ENCODE measurements around the gene HBEGF.

The HBEGF gene

GRCh38 chr5:140346348-140347221 is at the start of gene HBEGF:
HBEGF (minus strand) TSS chr5:140346603; CDS start chr5:140346328, 275 bp downstream.
- TF ChIP-seq, protein P1, sequence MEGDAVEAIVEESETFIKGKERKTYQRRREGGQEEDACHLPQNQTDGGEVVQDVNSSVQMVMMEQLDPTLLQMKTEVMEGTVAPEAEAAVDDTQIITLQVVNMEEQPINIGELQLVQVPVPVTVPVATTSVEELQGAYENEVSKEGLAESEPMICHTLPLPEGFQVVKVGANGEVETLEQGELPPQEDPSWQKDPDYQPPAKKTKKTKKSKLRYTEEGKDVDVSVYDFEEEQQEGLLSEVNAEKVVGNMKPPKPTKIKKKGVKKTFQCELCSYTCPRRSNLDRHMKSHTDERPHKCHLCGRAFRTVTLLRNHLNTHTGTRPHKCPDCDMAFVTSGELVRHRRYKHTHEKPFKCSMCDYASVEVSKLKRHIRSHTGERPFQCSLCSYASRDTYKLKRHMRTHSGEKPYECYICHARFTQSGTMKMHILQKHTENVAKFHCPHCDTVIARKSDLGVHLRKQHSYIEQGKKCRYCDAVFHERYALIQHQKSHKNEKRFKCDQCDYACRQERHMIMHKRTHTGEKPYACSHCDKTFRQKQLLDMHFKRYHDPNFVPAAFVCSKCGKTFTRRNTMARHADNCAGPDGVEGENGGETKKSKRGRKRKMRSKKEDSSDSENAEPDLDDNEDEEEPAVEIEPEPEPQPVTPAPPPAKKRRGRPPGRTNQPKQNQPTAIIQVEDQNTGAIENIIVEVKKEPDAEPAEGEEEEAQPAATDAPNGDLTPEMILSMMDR (conservative IDR thresholded peaks at IDR 0.05; ENCODE audit: low read length): peak; percentile 38
- peak; percentile 51 for DNase-seq (ENCODE audit: low read depth)
- H3K4me3 ChIP-seq (ENCODE audit: low read length): peak within 1 kb of the TSS; percentile 74

DNA sequence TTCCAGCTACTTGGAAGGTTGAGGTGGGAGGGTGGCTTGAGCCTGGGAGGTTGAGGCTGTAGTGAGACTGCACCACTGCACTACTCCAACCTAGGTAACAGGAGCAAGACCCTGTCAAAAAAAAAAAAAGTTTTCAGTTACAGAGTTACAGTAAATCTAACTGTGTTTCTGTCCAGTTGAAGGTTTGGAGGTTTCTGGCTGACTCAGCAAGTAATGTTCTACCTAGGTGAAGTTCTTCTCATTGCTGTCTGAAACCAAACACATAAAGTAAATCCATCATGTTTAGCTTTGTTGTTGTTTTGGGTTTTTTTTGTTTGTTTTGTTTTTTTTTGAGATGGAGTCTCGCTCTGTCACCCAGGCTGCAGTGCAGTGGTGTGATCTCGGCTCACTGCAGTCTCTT is 47.3 kb upstream of the HBEGF start:
- DNase-seq (ENCODE audit: low read depth): no peak
- no peak overlapping the region for H3K4me3 ChIP-seq (ENCODE audit: low read length)
- TF ChIP-seq, protein P1 (conservative IDR thresholded peaks at IDR 0.05; ENCODE audit: low read length): no peak

GRCh38 chr5:140391732-140392131 is 45.3 kb upstream of the HBEGF start:
- H3K4me3 ChIP-seq (ENCODE audit: low read length): no peak overlapping the region
- no peak for DNase-seq (ENCODE audit: low read depth)
- TF ChIP-seq, protein P1 (conservative IDR thresholded peaks at IDR 0.05; ENCODE audit: low read length): no peak

DNA sequence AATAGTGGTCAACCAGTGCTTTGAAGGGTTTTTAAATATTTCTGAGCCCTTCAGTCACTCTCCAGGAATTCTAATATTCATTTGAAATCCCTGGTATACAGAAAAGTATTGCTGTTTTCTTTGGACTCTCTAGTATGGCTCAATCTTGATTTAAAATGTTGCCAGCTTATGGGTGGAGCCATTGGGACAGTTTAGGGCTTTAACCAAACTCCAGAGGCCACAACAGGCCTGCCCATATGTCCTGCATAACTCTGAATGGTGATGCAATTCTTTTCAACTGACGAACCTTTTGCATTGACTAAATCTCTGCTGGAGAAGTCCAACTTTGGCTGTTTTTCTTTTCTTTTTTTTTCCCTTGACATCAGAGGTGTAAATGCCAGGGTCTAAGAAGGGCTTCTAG is 44.9 kb upstream of the HBEGF start:
- H3K4me3 ChIP-seq (ENCODE audit: low read length): no peak overlapping the region
- TF ChIP-seq, protein P1 (conservative IDR thresholded peaks at IDR 0.05; ENCODE audit: low read length): no peak
- peak; percentile 90 for DNase-seq (ENCODE audit: low read depth)

DNA sequence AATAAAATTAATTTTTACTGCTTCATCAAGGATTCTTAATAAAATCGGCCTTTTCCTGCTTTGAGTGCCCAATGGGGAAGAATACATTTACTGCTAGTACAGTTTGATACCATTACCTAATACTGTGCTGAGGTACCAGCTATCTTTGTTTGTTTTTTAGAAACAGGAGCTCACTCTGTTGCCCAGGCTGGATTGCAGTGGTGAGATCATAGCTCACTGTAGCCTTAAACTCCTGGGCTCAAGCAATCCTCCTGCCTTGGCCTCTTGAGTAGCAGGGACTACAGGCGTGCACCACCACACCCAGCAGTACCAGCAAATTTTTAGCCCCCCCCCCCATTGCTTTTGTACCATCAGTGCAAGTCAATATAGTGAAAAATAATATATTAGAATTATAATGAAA is 41.6 kb upstream of the HBEGF start:
- no peak for DNase-seq (ENCODE audit: low read depth)
- TF ChIP-seq, protein P1 (conservative IDR thresholded peaks at IDR 0.05; ENCODE audit: low read length): no peak

DNA sequence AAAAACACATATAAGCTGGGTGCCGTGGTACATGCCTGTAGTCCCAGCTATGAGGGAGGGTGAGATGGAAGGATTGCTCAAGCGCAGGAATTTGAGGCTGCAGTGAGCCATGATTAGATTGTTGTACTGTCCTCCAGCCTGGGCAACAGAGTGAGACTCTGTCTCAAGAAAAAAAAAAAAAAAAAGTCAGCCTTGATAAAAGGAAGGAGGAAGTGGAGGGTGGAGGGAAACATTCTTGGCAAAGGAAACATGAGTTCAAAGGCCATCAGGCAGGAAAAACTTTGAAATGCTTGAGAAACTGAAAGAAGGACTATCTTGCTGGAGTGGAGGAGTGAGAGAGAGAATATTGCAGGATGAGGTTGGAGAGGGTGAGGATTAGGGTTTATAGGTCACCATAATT is 36.9 kb upstream of the HBEGF start:
- H3K4me3 ChIP-seq (ENCODE audit: low read length): no peak overlapping the region
- TF ChIP-seq, protein P1 (conservative IDR thresholded peaks at IDR 0.05; ENCODE audit: low read length): no peak
- no peak for DNase-seq (ENCODE audit: low read depth)

More for the DNA sequence above, 41.6 kb upstream of the HBEGF start:
- H3K4me3 ChIP-seq (ENCODE audit: low read length): no peak overlapping the region

GRCh38 chr5:140382866-140383265 is 36.5 kb upstream of the HBEGF start:
- TF ChIP-seq, protein P1 (conservative IDR thresholded peaks at IDR 0.05; ENCODE audit: low read length): no peak
- no peak overlapping the region for H3K4me3 ChIP-seq (ENCODE audit: low read length)
- DNase-seq (ENCODE audit: low read depth): no peak
